Measurements from ENCODE around the gene DPP8. TPM values are rescaled to one million over a fixed set of nuclear protein-coding genes. Genes with fewer than 3 reads are reported as not detected.

The DPP8 gene
- total RNA-seq, 1 experiment from 2014 or later = 42.0 TPM

GRCh38 chr15:65447145-65447544 is 70.3 kb downstream of the DPP8 start:
- H3K4me1 ChIP-seq (ENCODE audit: low read length) = no peaks in the 10 kb centered on the region

GRCh38 chr15:65434201-65434600 is 83.3 kb downstream of the DPP8 start:
- no peak overlapping the region for H2AFZ ChIP-seq (ENCODE audit: low read length)
- H3K9me2 ChIP-seq (replicated peaks; ENCODE audit: insufficient read depth, low read length) = no peaks in the 10 kb centered on the region
- no peaks in the 10 kb centered on the region for H3K27me3 ChIP-seq (ENCODE audit: low read length)
- no peaks in the 10 kb centered on the region for H3K4me1 ChIP-seq (ENCODE audit: low read length)
- DNase-seq = no peak
- H3K79me2 ChIP-seq (ENCODE audit: low read length) = no peaks in the 10 kb centered on the region
- H3K9me3 ChIP-seq (ENCODE audit: low read length) = no peaks in the 10 kb centered on the region
- H3K36me3 ChIP-seq (ENCODE audit: insufficient read depth, low read length) = no peaks in the 10 kb centered on the region
- no peak overlapping the region for H3K4me2 ChIP-seq (ENCODE audit: low read depth, low read length, poor library complexity, severe bottlenecking)
- no peaks in the 10 kb centered on the region for H4K20me1 ChIP-seq (ENCODE audit: insufficient read depth, low read depth, low read length)
- H3K4me3 ChIP-seq (ENCODE audit: low read length) = no peak overlapping the region
- H3K27ac ChIP-seq (ENCODE audit: low read length) = no peak overlapping the region
- no peak overlapping the region for H3K9ac ChIP-seq (ENCODE audit: low read length)

More at GRCh38 chr15:65447145-65447544, 70.3 kb downstream of the DPP8 start:
- no peak overlapping the region for H2AFZ ChIP-seq (ENCODE audit: low read length)
- H3K4me3 ChIP-seq (ENCODE audit: low read length) = no peak overlapping the region
- H4K20me1 ChIP-seq (ENCODE audit: insufficient read depth, low read depth, low read length) = no peaks in the 10 kb centered on the region
- no peaks in the 10 kb centered on the region for H3K9me2 ChIP-seq (replicated peaks; ENCODE audit: insufficient read depth, low read length)
- peaks cover 57% of the 10 kb centered on the region for H3K36me3 ChIP-seq (ENCODE audit: insufficient read depth, low read length)
- no peak overlapping the region for H3K4me2 ChIP-seq (ENCODE audit: low read depth, low read length, poor library complexity, severe bottlenecking)
- H3K79me2 ChIP-seq (ENCODE audit: low read length) = no peaks in the 10 kb centered on the region
- no peaks in the 10 kb centered on the region for H3K9me3 ChIP-seq (ENCODE audit: low read length)
- no peak overlapping the region for H3K9ac ChIP-seq (ENCODE audit: low read length)
- H3K27ac ChIP-seq (ENCODE audit: low read length) = no peak overlapping the region
- no peaks in the 10 kb centered on the region for H3K27me3 ChIP-seq (ENCODE audit: low read length)
- DNase-seq = no peak

- Histone ChIP-seq H3K4me1 (ENCODE audit: low read length) (no peaks in the 10 kb centered on the region), H3K27ac (ENCODE audit: low read length) (no peak overlapping the region), H3K79me2 (ENCODE audit: low read length) (no peaks in the 10 kb centered on the region), H3K4me3 (ENCODE audit: low read length) (no peak overlapping the region), H3K9me3 (ENCODE audit: low read length) (no peaks in the 10 kb centered on the region), H4K20me1 (ENCODE audit: insufficient read depth, low read depth, low read length) (no peaks in the 10 kb centered on the region), H2AFZ (ENCODE audit: low read length) (no peak overlapping the region), H3K4me2 (ENCODE audit: low read depth, low read length, poor library complexity, severe bottlenecking) (no peak overlapping the region), H3K27me3 (ENCODE audit: low read length) (no peaks in the 10 kb centered on the region), H3K9me2 (replicated peaks; ENCODE audit: insufficient read depth, low read length) (no peaks in the 10 kb centered on the region), H3K9ac (ENCODE audit: low read length) (no peak overlapping the region), H3K36me3 (ENCODE audit: insufficient read depth, low read length) (no peaks in the 10 kb centered on the region)
- no peak for DNase-seq
Measured at GRCh38 chr15:65431731-65432130, 85.8 kb downstream of the DPP8 start.

GRCh38 chr15:65426216-65426853 is 91.2 kb downstream of the DPP8 start:
- no peaks in the 10 kb centered on the region for H4K20me1 ChIP-seq (ENCODE audit: insufficient read depth, low read depth, low read length)
- H3K27ac ChIP-seq (ENCODE audit: low read length) = no peak overlapping the region
- H3K4me1 ChIP-seq (ENCODE audit: low read length) = no peaks in the 10 kb centered on the region
- H3K9me2 ChIP-seq (replicated peaks; ENCODE audit: insufficient read depth, low read length) = no peaks in the 10 kb centered on the region
- DNase-seq = no peak
- H3K27me3 ChIP-seq (ENCODE audit: low read length) = no peaks in the 10 kb centered on the region
- H3K36me3 ChIP-seq (ENCODE audit: insufficient read depth, low read length) = no peaks in the 10 kb centered on the region
- no peaks in the 10 kb centered on the region for H3K79me2 ChIP-seq (ENCODE audit: low read length)
- H3K9ac ChIP-seq (ENCODE audit: low read length) = no peak overlapping the region
- no peak overlapping the region for H3K4me2 ChIP-seq (ENCODE audit: low read depth, low read length, poor library complexity, severe bottlenecking)
- H3K9me3 ChIP-seq (ENCODE audit: low read length) = no peaks in the 10 kb centered on the region
- no peak overlapping the region for H3K4me3 ChIP-seq (ENCODE audit: low read length)
- no peak overlapping the region for H2AFZ ChIP-seq (ENCODE audit: low read length)

- no peak overlapping the region for H3K27ac ChIP-seq (ENCODE audit: low read length)
- no peaks in the 10 kb centered on the region for H3K9me2 ChIP-seq (replicated peaks; ENCODE audit: insufficient read depth, low read length)
- H3K36me3 ChIP-seq (ENCODE audit: insufficient read depth, low read length) = no peaks in the 10 kb centered on the region
- H3K27me3 ChIP-seq (ENCODE audit: low read length) = no peaks in the 10 kb centered on the region
- no peak overlapping the region for H3K4me3 ChIP-seq (ENCODE audit: low read length)
- no peak for DNase-seq
- no peak overlapping the region for H2AFZ ChIP-seq (ENCODE audit: low read length)
- H3K79me2 ChIP-seq (ENCODE audit: low read length) = no peaks in the 10 kb centered on the region
- H3K4me2 ChIP-seq (ENCODE audit: low read depth, low read length, poor library complexity, severe bottlenecking) = no peak overlapping the region
- H3K9ac ChIP-seq (ENCODE audit: low read length) = no peak overlapping the region
- H3K4me1 ChIP-seq (ENCODE audit: low read length) = no peaks in the 10 kb centered on the region
- H4K20me1 ChIP-seq (ENCODE audit: insufficient read depth, low read depth, low read length) = no peaks in the 10 kb centered on the region
- H3K9me3 ChIP-seq (ENCODE audit: low read length) = no peaks in the 10 kb centered on the region
Measured at GRCh38 chr15:65424683-65425082, 92.8 kb downstream of the DPP8 start.

- no peak overlapping the region for H3K4me2 ChIP-seq (ENCODE audit: low read depth, low read length, poor library complexity, severe bottlenecking)
- H3K27me3 ChIP-seq (ENCODE audit: low read length) = no peaks in the 10 kb centered on the region
- DNase-seq = no peak
Measured at GRCh38 chr15:65423976-65424679, 93.4 kb downstream of the DPP8 start.

GRCh38 chr15:65423150-65423975 is 94.1 kb downstream of the DPP8 start:
- no peak overlapping the region for H3K4me2 ChIP-seq (ENCODE audit: low read depth, low read length, poor library complexity, severe bottlenecking)
- no peaks in the 10 kb centered on the region for H3K27me3 ChIP-seq (ENCODE audit: low read length)
- no peaks in the 10 kb centered on the region for H3K9me2 ChIP-seq (replicated peaks; ENCODE audit: insufficient read depth, low read length)
- DNase-seq = no peak
- H3K9ac ChIP-seq (ENCODE audit: low read length) = no peak overlapping the region
- H2AFZ ChIP-seq (ENCODE audit: low read length) = no peak overlapping the region
- no peak overlapping the region for H3K4me3 ChIP-seq (ENCODE audit: low read length)
- no peaks in the 10 kb centered on the region for H3K9me3 ChIP-seq (ENCODE audit: low read length)
- H3K4me1 ChIP-seq (ENCODE audit: low read length) = no peaks in the 10 kb centered on the region
- no peaks in the 10 kb centered on the region for H3K36me3 ChIP-seq (ENCODE audit: insufficient read depth, low read length)
- H3K27ac ChIP-seq (ENCODE audit: low read length) = no peak overlapping the region
- H4K20me1 ChIP-seq (ENCODE audit: insufficient read depth, low read depth, low read length) = no peaks in the 10 kb centered on the region
- H3K79me2 ChIP-seq (ENCODE audit: low read length) = no peaks in the 10 kb centered on the region

More at GRCh38 chr15:65423976-65424679, 93.4 kb downstream of the DPP8 start:
- H4K20me1 ChIP-seq (ENCODE audit: insufficient read depth, low read depth, low read length) = no peaks in the 10 kb centered on the region
- H3K4me3 ChIP-seq (ENCODE audit: low read length) = no peak overlapping the region
- no peak overlapping the region for H3K27ac ChIP-seq (ENCODE audit: low read length)
- no peaks in the 10 kb centered on the region for H3K36me3 ChIP-seq (ENCODE audit: insufficient read depth, low read length)
- H3K9me2 ChIP-seq (replicated peaks; ENCODE audit: insufficient read depth, low read length) = no peaks in the 10 kb centered on the region
- H3K79me2 ChIP-seq (ENCODE audit: low read length) = no peaks in the 10 kb centered on the region
- H3K9me3 ChIP-seq (ENCODE audit: low read length) = no peaks in the 10 kb centered on the region
- no peaks in the 10 kb centered on the region for H3K4me1 ChIP-seq (ENCODE audit: low read length)
- no peak overlapping the region for H3K9ac ChIP-seq (ENCODE audit: low read length)
- H2AFZ ChIP-seq (ENCODE audit: low read length) = no peak overlapping the region

Measured in Karpas-422 (cell line).